Activated CD4-positive, alpha-beta T cell treated with anti-CD3 and anti-CD28 coated beads, Interleukin-2, amount 10 ng/mL, durations not matched to agents 7 days and 5 days (primary cell): Measurements from ENCODE around the gene PIGN. TPM values are rescaled to one million over a fixed set of nuclear protein-coding genes. Genes with fewer than 3 reads are reported as not detected.

Experiments used
- CTCF ChIA-PET: fragments of 350-600 bp; sonication (Branson Sonifier 250); formaldehyde crosslinking; loops from one replicate; lab custom pipeline; 2021; ENCODE audit warnings: antibody characterized with exemption; lab: Charles Lee
- POLR2A ChIA-PET: fragments of 350-600 bp; sonication (Branson Sonifier 250); formaldehyde crosslinking; loops from one replicate; lab custom pipeline; 2021; ENCODE audit warnings: antibody characterized with exemption; lab: Charles Lee
- DNase-seq: peaks from one replicate; pipeline ENCODE4 v3.0.0-alpha.2; 2020
- H3K27ac Mint-ChIP-seq: one replicate; pipeline ENCODE4 v1.8.0; 2021; ENCODE audit warnings: mild to moderate bottlenecking, moderate library complexity, mixed read lengths
- H3K27me3 Mint-ChIP-seq: one replicate; pipeline ENCODE4 v1.8.0; 2021; ENCODE audit warnings: mixed read lengths
- H3K36me3 Mint-ChIP-seq: one replicate; pipeline ENCODE4 v1.8.0; 2021; ENCODE audit warnings: low read depth, mixed read lengths
- H3K4me1 Mint-ChIP-seq: one replicate; pipeline ENCODE4 v1.8.0; 2021; ENCODE audit warnings: mixed read lengths
- H3K4me3 Mint-ChIP-seq: one replicate; pipeline ENCODE4 v1.8.0; 2021; ENCODE audit warnings: mild to moderate bottlenecking, moderate library complexity, mixed read lengths
- H3K9me3 Mint-ChIP-seq: one replicate; pipeline ENCODE4 v1.8.0; 2021; ENCODE audit warnings: mixed read lengths
- total RNA-seq, 2 experiments: library from RNA; stranded (reverse); gene quantifications; one replicate each; pipeline ENCODE4 v1.2.3, GENCODE V29; 2021

The PIGN gene
- total RNA-seq, 2 experiments from 2014 or later, result 28.5 to 31.8 TPM

GRCh38 chr18:62126737-62127136, 60.1 kb downstream of the PIGN start:
- Mint-ChIP-seq H3K4me3 (no peak overlapping the region), H3K4me1 (no peaks in the 10 kb centered on the region), H3K9me3 (no peaks in the 10 kb centered on the region), H3K27ac (no peak overlapping the region), H3K36me3 (no peaks in the 10 kb centered on the region), H3K27me3 (no peaks in the 10 kb centered on the region)
- CTCF ChIA-PET, result no interaction called here
- DNase-seq, result no peak
- POLR2A ChIA-PET, result no interaction called here

- POLR2A ChIA-PET, result no interaction called here
- no peak overlapping the region for H3K4me3 Mint-ChIP-seq
- H3K27ac Mint-ChIP-seq, result no peak overlapping the region
- no peaks in the 10 kb centered on the region for H3K9me3 Mint-ChIP-seq
- H3K4me1 Mint-ChIP-seq, result no peaks in the 10 kb centered on the region
- CTCF ChIA-PET, result no interaction called here
- DNase-seq, result no peak
- peaks cover 2% of the 10 kb centered on the region for H3K36me3 Mint-ChIP-seq
- H3K27me3 Mint-ChIP-seq, result no peaks in the 10 kb centered on the region
Measured at GRCh38 chr18:62125702-62126101, 61.2 kb downstream of the PIGN start.

- no peaks in the 10 kb centered on the region for H3K9me3 Mint-ChIP-seq
- no peak overlapping the region for H3K4me3 Mint-ChIP-seq
- no peaks in the 10 kb centered on the region for H3K4me1 Mint-ChIP-seq
- no peak for DNase-seq
- ChIA-PET CTCF (no interaction called here), POLR2A (no interaction called here)
- peaks cover 5% of the 10 kb centered on the region for H3K36me3 Mint-ChIP-seq
- H3K27ac Mint-ChIP-seq, result no peak overlapping the region
- H3K27me3 Mint-ChIP-seq, result no peaks in the 10 kb centered on the region
Measured at GRCh38 chr18:62122330-62122729, 64.5 kb downstream of the PIGN start.

- no peaks in the 10 kb centered on the region for H3K27me3 Mint-ChIP-seq
- no peak overlapping the region for H3K4me3 Mint-ChIP-seq
- H3K9me3 Mint-ChIP-seq, result no peaks in the 10 kb centered on the region
- H3K27ac Mint-ChIP-seq, result no peak overlapping the region
- no peaks in the 10 kb centered on the region for H3K4me1 Mint-ChIP-seq
- POLR2A ChIA-PET, result no interaction called here
- DNase-seq, result no peak
- H3K36me3 Mint-ChIP-seq, result peaks cover 5% of the 10 kb centered on the region
- CTCF ChIA-PET, result no interaction called here
Measured at GRCh38 chr18:62119884-62120283, 67.0 kb downstream of the PIGN start.

- ChIA-PET POLR2A (no interaction called here), CTCF (no interaction called here)
- peaks cover 5% of the 10 kb centered on the region for H3K36me3 Mint-ChIP-seq
- H3K27me3 Mint-ChIP-seq, result no peaks in the 10 kb centered on the region
- no peak overlapping the region for H3K27ac Mint-ChIP-seq
- no peak for DNase-seq
- H3K9me3 Mint-ChIP-seq, result no peaks in the 10 kb centered on the region
- H3K4me3 Mint-ChIP-seq, result no peak overlapping the region
- H3K4me1 Mint-ChIP-seq, result no peaks in the 10 kb centered on the region
Measured at GRCh38 chr18:62118328-62118727, 68.5 kb downstream of the PIGN start.

GRCh38 chr18:62109676-62110075, 77.2 kb downstream of the PIGN start:
- no peak overlapping the region for H3K27ac Mint-ChIP-seq
- no peak for DNase-seq
- no peaks in the 10 kb centered on the region for H3K36me3 Mint-ChIP-seq
- POLR2A ChIA-PET, result no interaction called here
- H3K27me3 Mint-ChIP-seq, result no peaks in the 10 kb centered on the region
- no peaks in the 10 kb centered on the region for H3K9me3 Mint-ChIP-seq
- no peak overlapping the region for H3K4me3 Mint-ChIP-seq
- CTCF ChIA-PET, result no interaction called here
- H3K4me1 Mint-ChIP-seq, result no peaks in the 10 kb centered on the region

GRCh38 chr18:62107881-62108280, 79.0 kb downstream of the PIGN start:
- Mint-ChIP-seq H3K27ac (no peak overlapping the region), H3K9me3 (no peaks in the 10 kb centered on the region), H3K27me3 (no peaks in the 10 kb centered on the region), H3K36me3 (no peaks in the 10 kb centered on the region), H3K4me1 (no peaks in the 10 kb centered on the region), H3K4me3 (no peak overlapping the region)
- CTCF ChIA-PET, result interaction anchor here (0.6 to 1.4 kb wide), 2 partner anchors 9 to 490 kb away, joined by 3 to 4 read pairs; no protein-coding TSS in a partner anchor
- POLR2A ChIA-PET, result no interaction called here
- DNase-seq, result no peak

- Mint-ChIP-seq H3K36me3 (peaks cover 5% of the 10 kb centered on the region), H3K27ac (no peak overlapping the region), H3K27me3 (no peaks in the 10 kb centered on the region), H3K4me1 (peaks cover 5% of the 10 kb centered on the region), H3K4me3 (no peak overlapping the region), H3K9me3 (no peaks in the 10 kb centered on the region)
- no peak for DNase-seq
- CTCF ChIA-PET, result interaction anchor here (0.5 kb wide), 1 partner anchor 27 kb away, joined by 4 read pairs; no protein-coding TSS in a partner anchor
- POLR2A ChIA-PET, result no interaction called here
Measured at GRCh38 chr18:62106271-62106670, 80.6 kb downstream of the PIGN start.

- CTCF ChIA-PET, result no interaction called here
- H3K4me3 Mint-ChIP-seq, result no peak overlapping the region
- no peak overlapping the region for H3K27ac Mint-ChIP-seq
- peaks cover 5% of the 10 kb centered on the region for H3K4me1 Mint-ChIP-seq
- H3K9me3 Mint-ChIP-seq, result no peaks in the 10 kb centered on the region
- no peaks in the 10 kb centered on the region for H3K27me3 Mint-ChIP-seq
- H3K36me3 Mint-ChIP-seq, result peaks cover 9% of the 10 kb centered on the region
- DNase-seq, result no peak
- POLR2A ChIA-PET, result no interaction called here
Measured at GRCh38 chr18:62105376-62105775, 81.5 kb downstream of the PIGN start.

- peaks cover 6% of the 10 kb centered on the region for H3K9me3 Mint-ChIP-seq
- peaks cover 36% of the 10 kb centered on the region for H3K36me3 Mint-ChIP-seq
- DNase-seq, result no peak
- ChIA-PET POLR2A (no interaction called here), CTCF (no interaction called here)
- no peak overlapping the region for H3K27ac Mint-ChIP-seq
- no peaks in the 10 kb centered on the region for H3K27me3 Mint-ChIP-seq
- H3K4me3 Mint-ChIP-seq, result no peak overlapping the region
- peaks cover 5% of the 10 kb centered on the region for H3K4me1 Mint-ChIP-seq
Measured at GRCh38 chr18:62102221-62102620, 84.6 kb downstream of the PIGN start.

GRCh38 chr18:62101321-62101721, 85.5 kb downstream of the PIGN start:
- Mint-ChIP-seq H3K4me3 (no peak overlapping the region), H3K9me3 (peaks cover 6% of the 10 kb centered on the region), H3K27me3 (no peaks in the 10 kb centered on the region), H3K36me3 (peaks cover 36% of the 10 kb centered on the region), H3K4me1 (peaks cover 5% of the 10 kb centered on the region), H3K27ac (no peak overlapping the region)
- POLR2A ChIA-PET, result no interaction called here
- no peak for DNase-seq
- CTCF ChIA-PET, result no interaction called here

- Mint-ChIP-seq H3K9me3 (peaks cover 6% of the 10 kb centered on the region), H3K36me3 (peaks cover 38% of the 10 kb centered on the region), H3K4me1 (peaks cover 5% of the 10 kb centered on the region), H3K27me3 (no peaks in the 10 kb centered on the region), H3K27ac (no peak overlapping the region), H3K4me3 (no peak overlapping the region)
- POLR2A ChIA-PET, result no interaction called here
- DNase-seq, result no peak
- CTCF ChIA-PET, result interaction anchor here (1.0 kb wide), 1 partner anchor 10 kb away, joined by 3 read pairs; no protein-coding TSS in a partner anchor
Measured at GRCh38 chr18:62098960-62099359, 87.9 kb downstream of the PIGN start.

GRCh38 chr18:62097698-62098097, 89.2 kb downstream of the PIGN start:
- ChIA-PET POLR2A (no interaction called here), CTCF (no interaction called here)
- no peak overlapping the region for H3K4me3 Mint-ChIP-seq
- H3K9me3 Mint-ChIP-seq, result peaks cover 6% of the 10 kb centered on the region
- DNase-seq, result no peak
- H3K27ac Mint-ChIP-seq, result no peak overlapping the region
- H3K4me1 Mint-ChIP-seq, result peaks cover 5% of the 10 kb centered on the region
- H3K27me3 Mint-ChIP-seq, result no peaks in the 10 kb centered on the region
- H3K36me3 Mint-ChIP-seq, result peaks cover 38% of the 10 kb centered on the region

- peaks cover 18% of the 10 kb centered on the region for H3K4me1 Mint-ChIP-seq
- DNase-seq, result no peak
- H3K4me3 Mint-ChIP-seq, result no peak overlapping the region
- H3K36me3 Mint-ChIP-seq, result peaks cover 12% of the 10 kb centered on the region
- CTCF ChIA-PET, result no interaction called here
- POLR2A ChIA-PET, result no interaction called here
- H3K27ac Mint-ChIP-seq, result no peak overlapping the region
- H3K27me3 Mint-ChIP-seq, result no peaks in the 10 kb centered on the region
- no peaks in the 10 kb centered on the region for H3K9me3 Mint-ChIP-seq
Measured at GRCh38 chr18:62091487-62092120, 95.3 kb downstream of the PIGN start.
